HEK293T (cell line): ENCODE data around the gene ARHGEF25.
"Not testable (repeated sequence)": the region's sequence is repeated elsewhere in the genome, so short reads cannot be mapped to it uniquely, and the experiment has no call there.

Source experiments
- CTCF ChIA-PET: fragments of 350-600 bp; formaldehyde crosslinking; extraction: SDS; loops from one replicate; lab custom pipeline; 2021; ENCODE audit warnings: antibody characterized with exemption, inconsistent platforms; lab: Yijun Ruan, JAX
- POLR2A ChIA-PET: fragments of 350-600 bp; formaldehyde crosslinking; extraction: SDS; loops from one replicate; lab custom pipeline; 2020; ENCODE audit warnings: antibody characterized with exemption, inconsistent platforms; lab: Yijun Ruan, JAX
- DNase-seq: peaks from one replicate; pipeline ENCODE4 v3.0.0; 2012; ENCODE audit warnings: mixed read lengths; ENCODE audit errors: extremely low spot score
- ARNT ChIP-seq: fragments of 450-650 bp; IDR thresholded peaks from 2 replicates; pipeline ENCODE4 v1.6.1; 2017; ENCODE audit warnings: mild to moderate bottlenecking
- BHLHE40 ChIP-seq: fragments of 450-650 bp; IDR thresholded peaks from 2 replicates; pipeline ENCODE4 v1.6.1; 2016; ENCODE audit warnings: mild to moderate bottlenecking, moderate library complexity, borderline replicate concordance
- CTBP1 ChIP-seq: fragments of 450-650 bp; IDR thresholded peaks from 2 replicates; pipeline ENCODE4 v1.6.1; 2016; ENCODE audit warnings: borderline replicate concordance
- ELF4 ChIP-seq: fragments of 450-650 bp; IDR thresholded peaks from 2 replicates; pipeline ENCODE4 v1.6.1; 2017; ENCODE audit warnings: antibody characterized with exemption
- FOXA1 ChIP-seq: fragments of 450-650 bp; IDR thresholded peaks from 2 replicates; pipeline ENCODE4 v1.6.1; 2016; ENCODE audit warnings: mild to moderate bottlenecking
- FOXK2 ChIP-seq: fragments of 450-650 bp; IDR thresholded peaks from 2 replicates; pipeline ENCODE4 v1.6.1; 2016; ENCODE audit warnings: mild to moderate bottlenecking
- FOXM1 ChIP-seq: fragments of 450-650 bp; IDR thresholded peaks from 2 replicates; pipeline ENCODE4 v1.6.1; 2017; ENCODE audit warnings: mild to moderate bottlenecking, borderline replicate concordance
- HDGF ChIP-seq: fragments of 450-650 bp; IDR thresholded peaks from 2 replicates; pipeline ENCODE4 v1.6.1; 2017; ENCODE audit warnings: antibody characterized with exemption, borderline replicate concordance
- L3MBTL2 ChIP-seq: fragments of 450-650 bp; conservative IDR thresholded peaks from 2 replicates; pipeline ENCODE4 v1.6.1; 2016; ENCODE audit warnings: mild to moderate bottlenecking
- LEF1 ChIP-seq: fragments of 450-650 bp; IDR thresholded peaks from 2 replicates; pipeline ENCODE4 v1.6.1; 2017; ENCODE audit warnings: mild to moderate bottlenecking, borderline replicate concordance
- NFRKB ChIP-seq: fragments of 450-650 bp; IDR thresholded peaks from 2 replicates; pipeline ENCODE4 v1.6.1; 2016; ENCODE audit warnings: mild to moderate bottlenecking, moderate library complexity
- SP1 ChIP-seq: fragments of 450-650 bp; IDR thresholded peaks from 2 replicates; pipeline ENCODE4 v1.6.1; 2017
- SUZ12 ChIP-seq: fragments of 450-650 bp; IDR thresholded peaks from 2 replicates; pipeline ENCODE4 v1.6.1; 2016; ENCODE audit warnings: mild to moderate bottlenecking
- TARDBP ChIP-seq: fragments of 450-650 bp; IDR thresholded peaks from 2 replicates; pipeline ENCODE4 v1.6.1; 2016
- ZNF384 ChIP-seq: fragments of 450-650 bp; IDR thresholded peaks from 2 replicates; pipeline ENCODE4 v1.6.1; 2016
- TF ChIP-seq, protein P1 (sequence below): fragments of 450-650 bp; IDR thresholded peaks from 2 replicates; pipeline ENCODE4 v1.6.1; 2016

The ARHGEF25 gene

DNA sequence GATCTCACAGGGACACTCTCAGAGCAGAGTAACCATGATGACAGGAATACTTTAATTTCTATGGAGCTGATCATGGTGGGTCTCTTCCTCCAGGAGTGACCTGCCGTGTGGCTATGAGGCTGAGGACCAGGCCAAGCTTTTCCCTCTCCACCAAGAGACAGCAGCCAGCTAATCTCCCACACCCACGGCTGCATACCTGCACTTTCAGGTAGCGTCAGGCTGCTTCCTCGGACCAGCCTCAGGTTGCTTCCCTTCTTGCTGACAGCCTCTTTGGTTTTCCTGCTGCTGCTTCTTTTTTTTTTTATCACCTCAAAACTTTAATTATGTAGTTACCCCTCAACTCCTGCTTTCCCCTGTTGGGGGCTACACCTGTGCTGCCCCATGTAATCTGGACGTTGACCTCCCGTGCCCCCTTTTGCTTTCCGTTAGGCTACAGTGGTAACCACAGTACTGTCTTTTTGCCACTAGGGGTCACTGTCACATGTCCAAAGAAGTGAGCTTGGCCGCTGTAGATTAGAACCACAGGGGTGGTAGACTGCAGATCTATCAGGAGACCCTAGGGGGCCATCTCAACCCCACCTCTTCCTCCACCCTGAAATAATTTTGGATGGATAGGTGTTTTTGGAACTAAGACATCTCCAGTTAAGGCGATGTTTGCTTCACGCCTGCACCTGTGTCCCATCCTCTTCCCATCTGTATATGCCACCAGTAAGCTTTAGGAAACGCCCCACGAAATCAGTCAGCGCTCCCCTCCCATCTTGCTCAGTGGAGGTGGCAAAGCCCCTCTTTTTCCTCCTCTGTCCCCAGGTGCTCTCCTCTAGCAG lies 28.0 kb upstream of the ARHGEF25 start:
- ChIA-PET CTCF (interaction anchor here (0.6 to 3.9 kb wide), 24 partner anchors 9 to 342 kb away, joined by 3 to 22 read pairs (median 5); partner anchors contain the start of genes ARHGEF25, B4GALNT1, DCTN2 and TSPAN31), POLR2A (interaction anchor here (0.6 to 1.0 kb wide), 3 partner anchors 47 to 111 kb away, joined by 3 to 4 read pairs (median 3); partner anchors contain the start of genes DDIT3 and OS9)
- peak; percentile 88 for DNase-seq
- TF ChIP-seq CTBP1 (no peak), SP1 (no peak), HDGF (no peak), SUZ12 (no peak)
- TF ChIP-seq, protein P1, sequence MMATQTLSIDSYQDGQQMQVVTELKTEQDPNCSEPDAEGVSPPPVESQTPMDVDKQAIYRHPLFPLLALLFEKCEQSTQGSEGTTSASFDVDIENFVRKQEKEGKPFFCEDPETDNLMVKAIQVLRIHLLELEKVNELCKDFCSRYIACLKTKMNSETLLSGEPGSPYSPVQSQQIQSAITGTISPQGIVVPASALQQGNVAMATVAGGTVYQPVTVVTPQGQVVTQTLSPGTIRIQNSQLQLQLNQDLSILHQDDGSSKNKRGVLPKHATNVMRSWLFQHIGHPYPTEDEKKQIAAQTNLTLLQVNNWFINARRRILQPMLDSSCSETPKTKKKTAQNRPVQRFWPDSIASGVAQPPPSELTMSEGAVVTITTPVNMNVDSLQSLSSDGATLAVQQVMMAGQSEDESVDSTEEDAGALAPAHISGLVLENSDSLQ: no peak

- POLR2A ChIA-PET: no interaction called here
- no peak for DNase-seq
- CTCF ChIA-PET: interaction anchor here (0.9 to 3.9 kb wide), 16 partner anchors 8 to 218 kb away, joined by 3 to 22 read pairs (median 10); partner anchors contain the start of genes ARHGEF25, B4GALNT1 and TSPAN31
- TF ChIP-seq, protein P1: no peak
- TF ChIP-seq FOXM1: no peak
- TF ChIP-seq HDGF: no peak
- TF ChIP-seq SUZ12: no peak
- no peak for TF ChIP-seq ZNF384
- no peak for TF ChIP-seq L3MBTL2
- no peak for TF ChIP-seq SP1
- TF ChIP-seq LEF1: no peak
- no peak for TF ChIP-seq FOXK2
- TF ChIP-seq CTBP1: no peak
- no peak for TF ChIP-seq ELF4
- TF ChIP-seq NFRKB: no peak
- no peak for TF ChIP-seq FOXA1
- TF ChIP-seq BHLHE40: no peak
- TF ChIP-seq ARNT: no peak
- TF ChIP-seq TARDBP: no peak
These were observed 27.2 kb upstream of the ARHGEF25 start for GRCh38 chr12:57584050-57584449.

GRCh38 chr12:57584690-57585089 lies 26.5 kb upstream of the ARHGEF25 start:
- no peak for TF ChIP-seq CTBP1
- POLR2A ChIA-PET: no interaction called here
- CTCF ChIA-PET: interaction anchor here (0.9 to 3.9 kb wide), 6 partner anchors 11 to 151 kb away, joined by 3 to 22 read pairs (median 16); no protein-coding TSS in a partner anchor
- no peak for DNase-seq

DNA sequence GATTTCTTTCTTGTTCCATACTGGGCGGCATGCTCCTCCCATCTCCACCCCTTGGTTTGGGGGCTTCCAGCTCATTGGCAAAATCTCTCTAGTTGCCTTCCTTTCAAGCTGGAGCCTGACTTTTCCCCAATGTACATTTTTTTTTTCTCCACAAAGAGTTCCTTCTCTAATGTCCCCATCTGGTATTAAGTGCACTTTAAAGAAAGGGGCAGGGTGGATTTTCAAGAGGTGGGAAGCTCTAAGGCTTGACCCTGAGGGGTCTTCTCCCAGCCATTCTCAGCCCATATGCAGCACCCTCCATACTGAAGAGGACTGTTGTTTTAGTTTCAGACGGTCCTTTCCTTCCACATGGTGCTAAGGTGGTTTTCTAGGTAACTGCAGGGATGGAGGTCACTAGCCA lies 26.1 kb upstream of the ARHGEF25 start:
- POLR2A ChIA-PET: no interaction called here
- DNase-seq: no peak
- CTCF ChIA-PET: interaction anchor here (0.9 to 3.9 kb wide), 5 partner anchors 10 to 151 kb away, joined by 3 to 22 read pairs (median 7); no protein-coding TSS in a partner anchor
- TF ChIP-seq CTBP1 (no peak), SP1 (no peak), ARNT (no peak), SUZ12 (no peak), FOXK2 (no peak), BHLHE40 (no peak), NFRKB (no peak)
- TF ChIP-seq, protein P1: no peak

DNA sequence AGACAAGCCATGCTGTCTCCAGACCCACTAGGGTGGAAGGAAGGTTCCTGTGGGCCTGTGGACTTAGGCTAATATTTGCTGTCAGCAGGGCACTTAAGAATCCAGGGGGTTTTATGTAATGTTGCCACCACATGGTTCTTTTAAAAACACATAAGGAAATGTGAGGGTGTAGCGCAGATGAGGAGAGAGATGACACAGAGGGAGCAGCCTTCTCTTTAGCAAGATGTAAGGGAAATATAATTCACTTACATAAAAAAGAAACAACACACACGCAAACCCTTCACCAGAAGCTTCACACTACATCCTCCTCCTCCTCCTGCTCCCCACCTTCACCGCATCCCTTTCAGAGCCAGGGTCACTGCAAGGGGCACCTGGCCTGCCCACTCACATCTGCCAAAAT lies 25.1 kb upstream of the ARHGEF25 start:
- ChIA-PET CTCF (interaction anchor here (0.9 to 1.4 kb wide), 2 partner anchors 11 to 13 kb away, joined by 3 to 7 read pairs; no protein-coding TSS in a partner anchor), POLR2A (no interaction called here)
- no peak for TF ChIP-seq L3MBTL2
- no peak for TF ChIP-seq BHLHE40
- no peak for DNase-seq

DNA sequence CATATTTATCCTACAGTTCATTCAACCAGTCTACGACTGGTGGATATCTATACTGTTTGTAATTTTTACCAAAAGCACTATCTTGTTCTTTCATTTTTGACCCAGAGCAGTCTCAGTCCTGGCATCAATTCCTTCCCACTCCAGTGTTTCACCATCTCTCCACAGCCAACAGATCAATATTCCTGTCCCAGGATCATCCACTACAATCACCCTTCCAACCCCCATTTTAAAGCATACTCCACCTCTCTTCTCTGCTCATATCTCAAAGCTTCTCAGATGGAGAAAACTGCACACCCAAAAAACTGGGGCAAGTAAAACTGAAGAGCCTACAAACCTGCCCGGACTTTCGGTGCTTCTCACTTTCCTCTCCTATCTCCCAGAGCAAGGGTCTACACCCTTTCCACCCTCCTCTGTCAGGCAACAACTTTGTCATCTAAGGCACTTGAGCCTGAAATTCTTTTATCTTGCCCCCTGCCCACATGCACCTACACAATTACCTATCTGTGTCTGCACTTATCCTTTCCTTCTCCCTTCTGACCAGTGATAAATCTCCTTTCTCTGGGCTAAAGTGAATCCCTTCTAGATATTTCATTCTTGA lies 24.3 kb upstream of the ARHGEF25 start:
- TF ChIP-seq LEF1 (no peak), FOXA1 (no peak), ELF4 (no peak), FOXK2 (no peak), SUZ12 (no peak), FOXM1 (no peak), TARDBP (no peak), ZNF384 (no peak), L3MBTL2 (no peak), BHLHE40 (no peak), HDGF (no peak), SP1 (no peak), CTBP1 (no peak), NFRKB (no peak), ARNT (no peak)
- TF ChIP-seq, protein P1: no peak
- DNase-seq: no peak
- CTCF ChIA-PET: no interaction called here
- POLR2A ChIA-PET: no interaction called here

GRCh38 chr12:57588951-57589610 lies 22.2 kb upstream of the ARHGEF25 start:
- DNase-seq, CTCF ChIA-PET, POLR2A ChIA-PET: not testable (repeated sequence)
